Tibial nerve (tissue), 4 donors: ENCODE results near the gene TBL1X.

Experiments used
- CTCF ChIP-seq, 5 experiments: fragments of 200-600 bp in 3 of 5; fragments of 450-650 bp in 2 of 5; sonication (generic) in 3 of 5; IDR thresholded peaks; one replicate each; pipeline ENCODE4 v1.5.1; 2016 to 2019; ENCODE audit warnings: antibody characterized with exemption in 5 of 5, mild to moderate bottlenecking in 3 of 5, moderate library complexity in 2 of 5
- EP300 ChIP-seq, 2 donors: sonication (generic); formaldehyde crosslinking; IDR thresholded peaks; one replicate each; pipeline ENCODE4 v1.6.1; 2017; ENCODE audit warnings: antibody characterized with exemption in 2 of 2, mild to moderate bottlenecking in 1 of 2
- POLR2A ChIP-seq, 2 donors: fragments of 450-650 bp; IDR thresholded peaks; one replicate each; pipeline ENCODE4 v1.6.1; 2017; ENCODE audit warnings: antibody characterized with exemption in 2 of 2, mild to moderate bottlenecking in 2 of 2, moderate library complexity in 2 of 2

- TF ChIP-seq CTCF (IDR thresholded peaks at IDR 0.05): no peak
- no peak for TF ChIP-seq EP300 (IDR thresholded peaks at IDR 0.05)
- no peak for TF ChIP-seq POLR2A (IDR thresholded peaks at IDR 0.05)
Observed at GRCh38 chrX:9443327-9443726, 21.5 kb upstream of the TBL1X start.
